Amniotic stem cell (primary cell): ENCODE data around the gene ARHGAP6.

Source experiments
- DNase-seq: peaks from one replicate; lab custom pipeline; 2025; lab: John Stamatoyannopoulos, UW

Gene ARHGAP6

GRCh38 chrX:11309220-11309619 lies 356.5 kb downstream of the ARHGAP6 start:
- DNase-seq = no peak

DNA sequence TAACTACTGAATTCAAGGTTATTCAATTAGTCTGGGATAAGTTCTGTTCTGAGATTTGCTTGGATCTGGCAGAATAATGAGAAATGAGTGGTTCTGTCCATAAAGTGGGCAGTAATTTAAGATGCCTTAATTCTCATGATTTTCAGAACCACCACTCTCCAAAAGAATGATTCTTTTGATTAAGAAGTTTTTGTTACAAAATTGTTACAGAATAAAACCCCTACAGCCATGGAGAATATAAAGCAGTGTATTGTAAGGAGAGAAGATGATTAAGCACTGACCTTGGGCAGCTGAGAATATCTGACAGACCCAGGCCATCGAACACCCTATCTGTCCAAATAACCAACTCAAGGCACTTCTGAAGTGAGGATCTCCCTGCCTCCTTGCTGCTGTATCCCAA lies 360.1 kb downstream of the ARHGAP6 start:
- DNase-seq = no peak

- DNase-seq = no peak
Measured at GRCh38 chrX:11304829-11305228, 360.9 kb downstream of the ARHGAP6 start.

DNA sequence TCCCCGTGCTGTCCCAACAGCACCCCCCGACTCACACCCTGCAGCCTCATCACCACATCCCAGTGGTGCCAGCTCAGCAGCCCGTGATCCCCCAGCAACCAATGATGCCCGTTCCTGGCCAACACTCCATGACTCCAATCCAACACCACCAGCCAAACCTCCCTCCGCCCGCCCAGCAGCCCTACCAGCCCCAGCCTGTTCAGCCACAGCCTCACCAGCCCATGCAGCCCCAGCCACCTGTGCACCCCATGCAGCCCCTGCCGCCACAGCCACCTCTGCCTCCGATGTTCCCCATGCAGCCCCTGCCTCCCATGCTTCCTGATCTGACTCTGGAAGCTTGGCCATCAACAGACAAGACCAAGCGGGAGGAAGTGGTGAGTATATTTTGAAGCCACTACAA lies 367.1 kb downstream of the ARHGAP6 start:
- DNase-seq = no peak

- no peak for DNase-seq
Measured at GRCh38 chrX:11296051-11296450, 369.7 kb downstream of the ARHGAP6 start.

DNA sequence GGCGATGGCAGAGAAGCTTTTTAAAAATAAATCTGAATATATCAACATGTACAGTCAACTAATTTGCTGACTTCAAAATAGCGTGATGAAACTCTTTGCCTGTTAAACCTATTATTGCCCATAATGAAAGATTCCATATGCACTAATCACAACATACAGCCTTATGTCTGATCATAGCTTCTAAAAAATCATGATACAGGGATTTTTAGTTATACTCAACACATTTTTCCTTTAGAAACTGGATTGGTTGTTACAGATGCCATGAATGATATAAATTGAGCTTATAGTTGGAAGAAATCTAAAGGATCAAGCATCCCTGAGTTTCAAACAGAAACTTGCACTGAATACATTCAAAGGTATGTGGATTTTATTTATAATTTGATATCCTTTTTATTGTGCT lies 372.6 kb downstream of the ARHGAP6 start, which contains the start of gene AMELX:
Gene AMELX, plus strand, starts transcription at position 301 of the 400 bp plus-strand sequence. CDS start 1,376 bp downstream, outside the sequence.
- no peak for DNase-seq

GRCh38 chrX:11290416-11291102 lies 375.2 kb downstream of the ARHGAP6 start:
- DNase-seq = no peak

DNA sequence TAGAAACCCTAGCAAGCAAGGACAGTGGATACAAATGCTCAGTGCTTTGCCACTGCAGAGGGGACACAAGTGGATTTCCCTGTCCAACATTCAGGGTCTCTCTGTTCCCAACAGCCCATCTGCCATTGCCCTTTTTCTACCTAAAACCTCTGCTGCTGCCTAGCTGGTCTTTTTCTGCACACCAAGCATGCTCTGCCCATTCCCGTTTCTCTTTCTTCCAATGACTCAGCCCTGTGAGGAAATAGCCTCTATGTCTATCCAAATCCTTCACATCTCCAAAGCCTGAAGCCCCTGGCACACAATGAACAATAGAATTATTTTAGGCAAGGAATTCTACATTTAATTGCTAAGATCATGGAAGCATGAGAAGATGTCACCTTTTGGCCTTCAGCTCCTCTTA lies 378.2 kb downstream of the ARHGAP6 start:
- DNase-seq = no peak

DNA sequence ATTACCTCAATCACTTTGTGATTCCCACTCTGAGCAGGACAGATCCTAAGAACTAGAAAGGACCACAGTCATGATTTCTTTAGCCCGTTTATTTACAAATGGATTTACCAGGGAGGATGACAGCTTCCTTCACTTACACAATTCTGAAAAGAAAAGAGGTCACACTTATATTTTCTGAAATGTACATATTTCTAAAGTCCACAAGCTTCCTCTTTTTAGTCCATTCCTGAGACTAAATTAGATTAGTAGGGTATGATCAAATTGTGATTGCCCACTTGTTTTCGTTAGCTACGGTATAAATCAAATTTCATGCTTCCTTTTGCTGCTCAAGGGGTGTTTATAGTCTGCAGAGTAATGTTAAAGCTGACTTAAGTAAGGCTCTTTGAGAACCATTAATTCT lies 380.1 kb downstream of the ARHGAP6 start:
- DNase-seq = no peak

DNA sequence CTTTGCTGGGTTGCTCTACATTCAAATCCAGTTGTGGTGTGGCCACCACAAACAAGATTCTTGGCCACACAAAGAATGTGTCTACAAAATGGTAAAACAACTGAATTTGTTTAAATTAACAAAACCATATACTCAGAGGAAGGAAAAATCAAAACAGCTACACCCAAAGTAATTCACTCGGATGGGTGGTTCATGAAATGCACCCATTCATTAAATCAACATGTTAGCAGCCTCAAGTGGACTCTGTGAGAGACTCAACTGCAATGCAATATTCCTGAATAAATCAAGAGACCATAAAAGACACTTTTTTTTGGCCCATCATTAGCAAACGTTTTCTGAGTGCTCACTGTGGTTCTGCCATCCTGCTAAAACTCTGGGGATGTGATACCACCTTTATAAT lies 383.7 kb downstream of the ARHGAP6 start:
- DNase-seq = no peak

- no peak for DNase-seq
Measured at GRCh38 chrX:11273544-11273943, 392.2 kb downstream of the ARHGAP6 start.

DNA sequence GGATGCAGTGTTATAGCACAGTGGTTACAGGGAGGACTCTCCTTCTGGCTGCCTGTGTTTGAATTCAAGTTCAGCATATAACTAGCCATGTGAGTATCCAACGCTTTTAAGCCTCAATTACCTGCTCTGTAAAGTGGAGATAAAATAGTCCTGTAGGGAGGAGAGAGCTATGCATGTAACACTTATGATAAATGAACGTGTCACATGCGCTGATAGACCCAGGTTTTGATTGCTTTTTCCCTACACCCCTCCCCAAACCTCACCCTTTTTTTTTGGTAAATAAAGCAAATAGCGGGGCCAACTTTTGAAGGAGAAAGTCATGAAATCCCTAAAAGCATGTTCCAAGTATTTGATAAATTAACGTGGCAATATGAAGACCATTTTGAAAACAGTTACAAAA lies 392.9 kb downstream of the ARHGAP6 start:
- no peak for DNase-seq

DNA sequence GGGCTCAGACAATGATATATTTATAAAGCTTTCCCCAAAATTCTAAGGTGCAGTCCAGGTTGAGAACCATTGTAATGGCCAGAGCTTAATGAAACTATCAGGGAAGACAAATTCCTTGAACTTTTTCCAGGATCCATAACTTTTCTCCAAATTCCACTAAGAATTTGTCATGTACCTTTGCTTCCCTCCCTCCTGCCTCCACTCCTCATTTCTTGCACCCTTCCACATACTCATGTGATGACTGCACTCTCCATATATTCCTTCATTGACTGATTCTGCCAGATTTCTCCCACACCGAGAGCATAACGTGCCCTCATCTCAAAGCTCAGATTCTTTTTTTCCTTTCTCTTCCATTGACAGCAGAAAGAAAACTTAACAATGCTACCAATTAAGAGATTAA lies 393.4 kb downstream of the ARHGAP6 start:
- DNase-seq = no peak

- DNase-seq = no peak
Measured at GRCh38 chrX:11269996-11270395, 395.7 kb downstream of the ARHGAP6 start.

- DNase-seq = no peak
Measured at GRCh38 chrX:11269006-11269405, 396.7 kb downstream of the ARHGAP6 start.

GRCh38 chrX:11267425-11267824 lies 398.3 kb downstream of the ARHGAP6 start:
- DNase-seq = no peak

GRCh38 chrX:11266573-11267003 lies 399.1 kb downstream of the ARHGAP6 start:
- no peak for DNase-seq

GRCh38 chrX:11265352-11265751 lies 400.4 kb downstream of the ARHGAP6 start:
- no peak for DNase-seq

- DNase-seq = no peak
Measured at GRCh38 chrX:11264925-11265324, 400.8 kb downstream of the ARHGAP6 start.

GRCh38 chrX:11261260-11261659 lies 404.5 kb downstream of the ARHGAP6 start:
- peak; percentile 3 for DNase-seq

GRCh38 chrX:11259437-11259836 lies 406.3 kb downstream of the ARHGAP6 start:
- no peak for DNase-seq

DNA sequence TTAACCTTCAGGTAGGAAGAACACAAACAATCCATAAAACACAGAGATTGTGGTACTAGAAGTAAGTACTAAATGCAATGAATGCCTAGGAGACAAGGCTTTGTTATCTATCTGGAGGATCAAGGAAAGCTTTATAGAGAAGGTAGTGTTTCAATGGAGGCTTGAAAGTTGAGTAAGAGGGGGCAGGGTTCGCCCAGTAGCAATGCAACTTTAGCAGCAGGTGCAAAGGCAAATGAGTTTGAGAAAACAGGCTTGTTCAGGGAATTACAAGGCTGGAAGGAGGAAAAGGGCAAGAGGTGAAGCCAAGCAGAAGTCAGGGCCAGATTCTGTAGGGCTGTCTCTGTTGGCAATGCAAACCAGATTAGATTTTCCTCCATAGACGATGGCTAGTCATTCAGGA lies 408.0 kb downstream of the ARHGAP6 start:
- DNase-seq = no peak

DNA sequence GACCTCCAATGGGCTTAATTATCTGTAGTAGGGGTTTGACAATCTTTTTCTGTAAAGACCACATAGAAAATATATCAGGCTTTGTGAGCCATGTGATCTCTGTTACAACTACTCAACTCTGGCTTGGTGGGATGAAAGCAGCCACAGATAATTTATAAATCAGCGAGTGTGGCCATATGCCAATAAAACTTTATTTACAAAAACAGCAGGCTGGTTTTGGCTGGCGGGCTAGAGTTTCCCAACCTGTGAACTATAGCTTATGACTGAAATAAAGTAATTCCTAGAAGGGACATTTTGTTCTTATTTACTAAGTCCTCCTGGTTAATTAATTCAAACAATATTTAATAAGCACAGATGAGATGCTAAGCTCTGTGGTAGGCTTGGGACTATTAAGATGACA lies 408.4 kb downstream of the ARHGAP6 start:
- no peak for DNase-seq

- no peak for DNase-seq
Measured at GRCh38 chrX:11254417-11255109, 411.2 kb downstream of the ARHGAP6 start.
